Stomach (tissue), 9 donors: ENCODE results near the gene CFAP70. TPM values are rescaled to one million over a fixed set of nuclear protein-coding genes. Genes with fewer than 3 reads are reported as not detected.

Source experiments
- DNase-seq, 2 donors: peaks; one replicate each; pipeline versions ENCODE4 v3.0.0 to v3.0.0-alpha.2; 2013 to 2019
- H3K27ac ChIP-seq, 5 donors: fragments of 200-600 bp in 4 of 5; sonication (generic) in 4 of 5; one replicate each; pipeline ENCODE4 v1.5.1; 2013 to 2019; ENCODE audit warnings: mild to moderate bottlenecking in 1 of 5, moderate library complexity in 1 of 5
- H3K27me3 ChIP-seq, 3 donors: fragments of 200-600 bp; sonication (generic); one replicate each; pipeline ENCODE4 v1.5.1; 2017 to 2019; ENCODE audit warnings: mixed run types in 1 of 3
- H3K36me3 ChIP-seq, 4 donors: fragments of 200-600 bp; sonication (generic); 1 replicate in 3 of 4; 2 replicates in 1 of 4; pipeline ENCODE4 v1.5.1; 2016 to 2019
- H3K4me1 ChIP-seq, 4 donors: fragments of 200-600 bp; sonication (generic); one replicate each; pipeline ENCODE4 v1.5.1; 2016 to 2019
- H3K4me3 ChIP-seq, 4 donors: fragments of 200-600 bp; sonication (generic) in 3 of 4; one replicate each; pipeline ENCODE4 v1.5.1; 2016 to 2019; ENCODE audit warnings: mild to moderate bottlenecking in 1 of 4
- H3K9me3 ChIP-seq, 4 donors: fragments of 200-600 bp; sonication (generic); one replicate each; pipeline ENCODE4 v1.5.1; 2016 to 2019
- EP300 ChIP-seq: sonication (generic); formaldehyde crosslinking; IDR thresholded peaks from one replicate; pipeline ENCODE4 v1.6.1; 2017; ENCODE audit warnings: antibody characterized with exemption
- POLR2A ChIP-seq, 4 donors: fragments of 450-650 bp; IDR thresholded peaks; one replicate each; pipeline ENCODE4 v1.6.1; 2016; ENCODE audit warnings: antibody characterized with exemption in 4 of 4, control low read depth in 2 of 4, mild to moderate bottlenecking in 1 of 4, moderate library complexity in 1 of 4
- POLR2AphosphoS5 ChIP-seq, 3 donors: sonication (generic); formaldehyde crosslinking; IDR thresholded peaks; one replicate each; pipeline ENCODE4 v1.6.1; 2016; ENCODE audit warnings: antibody characterized with exemption in 3 of 3
- WGBS, 5 donors: extraction: QIAGEN DNeasy Blood & Tissue Kit in 3 of 5; methylation state at CpG; one replicate each; pipeline versions ENCODE4 v1.1.5 to v1.1.7; 2013 to 2018; 5-methylcytosine and 5-hydroxymethylcytosine counted together
- intact Hi-C: fragments of 100-400 bp; cut with DNase I; formaldehyde crosslinking; loops from one replicate; pipeline ENCODE4 v1.15.1; 2023; ENCODE audit warnings: low total_unique reads
- polyA plus RNA-seq, 3 donors: library from polyadenylated mRNA; stranded (reverse); fragments of 200-250 nt; gene quantifications; one replicate each; pipeline ENCODE4 v1.2.3, GENCODE V29; 2013
- total RNA-seq, 5 donors: library from RNA; depleted of rRNA; stranded (reverse); fragments of >200 nt; gene quantifications; one replicate each; pipeline versions ENCODE4 v1.1.0 to v1.2.3, GENCODE V29; 2014 to 2016
- TF ChIP-seq, protein P1 (sequence below), 7 experiments: fragments of 450-650 bp in 4 of 7; fragments of 200-600 bp in 3 of 7; sonication (generic) in 3 of 7; IDR thresholded peaks; one replicate each; pipeline ENCODE4 v1.5.1; 2016 to 2019; ENCODE audit warnings: antibody characterized with exemption in 7 of 7, control low read depth in 2 of 7, mild to moderate bottlenecking in 1 of 7
- donor health status: healthy with polysubstance abuse.
- donor health status: Bipolar disorder and iron deficiency.
- donor health status: healthy.

CFAP70 gene
- total and polyA plus RNA-seq, 8 donors, result 0.29 to 9.0 (median 2.0) TPM

DNA sequence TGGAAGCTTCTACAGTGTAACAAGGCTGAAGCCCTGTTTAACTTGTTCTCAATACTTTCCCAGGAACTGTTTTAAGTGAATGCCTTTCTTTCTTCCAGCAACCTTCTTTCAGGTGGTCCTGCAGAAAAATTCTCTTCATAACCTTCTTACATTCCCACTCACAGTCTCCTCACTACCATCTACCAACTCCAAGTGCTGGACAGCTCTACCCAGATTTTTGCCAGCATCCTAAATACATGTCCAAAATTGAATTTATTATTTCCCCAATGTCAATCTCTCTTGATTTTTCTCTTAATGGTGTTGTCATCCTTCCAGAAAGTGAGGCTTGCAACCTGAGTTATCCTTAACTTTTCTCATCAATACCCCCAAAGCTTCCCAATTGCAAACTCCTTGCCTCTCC is 48.2 kb downstream of the CFAP70 start:
- TF ChIP-seq POLR2A (IDR thresholded peaks at IDR 0.05), result no peak
- TF ChIP-seq, protein P1, sequence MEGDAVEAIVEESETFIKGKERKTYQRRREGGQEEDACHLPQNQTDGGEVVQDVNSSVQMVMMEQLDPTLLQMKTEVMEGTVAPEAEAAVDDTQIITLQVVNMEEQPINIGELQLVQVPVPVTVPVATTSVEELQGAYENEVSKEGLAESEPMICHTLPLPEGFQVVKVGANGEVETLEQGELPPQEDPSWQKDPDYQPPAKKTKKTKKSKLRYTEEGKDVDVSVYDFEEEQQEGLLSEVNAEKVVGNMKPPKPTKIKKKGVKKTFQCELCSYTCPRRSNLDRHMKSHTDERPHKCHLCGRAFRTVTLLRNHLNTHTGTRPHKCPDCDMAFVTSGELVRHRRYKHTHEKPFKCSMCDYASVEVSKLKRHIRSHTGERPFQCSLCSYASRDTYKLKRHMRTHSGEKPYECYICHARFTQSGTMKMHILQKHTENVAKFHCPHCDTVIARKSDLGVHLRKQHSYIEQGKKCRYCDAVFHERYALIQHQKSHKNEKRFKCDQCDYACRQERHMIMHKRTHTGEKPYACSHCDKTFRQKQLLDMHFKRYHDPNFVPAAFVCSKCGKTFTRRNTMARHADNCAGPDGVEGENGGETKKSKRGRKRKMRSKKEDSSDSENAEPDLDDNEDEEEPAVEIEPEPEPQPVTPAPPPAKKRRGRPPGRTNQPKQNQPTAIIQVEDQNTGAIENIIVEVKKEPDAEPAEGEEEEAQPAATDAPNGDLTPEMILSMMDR (IDR thresholded peaks at IDR 0.05), result no peak
- TF ChIP-seq POLR2AphosphoS5 (IDR thresholded peaks at IDR 0.05), result no peak
- no peak for TF ChIP-seq EP300
- Histone ChIP-seq H3K36me3 (peaks cover 0 to 18% (median 0%) of the 10 kb centered on the region in 4 donors), H3K27me3 (no peaks in the 10 kb centered on the region), H3K4me3 (no peak overlapping the region), H3K9me3 (peaks cover 0 to 19% (median 11%) of the 10 kb centered on the region in 4 donors), H3K4me1 (no peaks in the 10 kb centered on the region), H3K27ac (no peak overlapping the region)
- intact Hi-C loops, result no loop called here
- no peak for DNase-seq

DNA sequence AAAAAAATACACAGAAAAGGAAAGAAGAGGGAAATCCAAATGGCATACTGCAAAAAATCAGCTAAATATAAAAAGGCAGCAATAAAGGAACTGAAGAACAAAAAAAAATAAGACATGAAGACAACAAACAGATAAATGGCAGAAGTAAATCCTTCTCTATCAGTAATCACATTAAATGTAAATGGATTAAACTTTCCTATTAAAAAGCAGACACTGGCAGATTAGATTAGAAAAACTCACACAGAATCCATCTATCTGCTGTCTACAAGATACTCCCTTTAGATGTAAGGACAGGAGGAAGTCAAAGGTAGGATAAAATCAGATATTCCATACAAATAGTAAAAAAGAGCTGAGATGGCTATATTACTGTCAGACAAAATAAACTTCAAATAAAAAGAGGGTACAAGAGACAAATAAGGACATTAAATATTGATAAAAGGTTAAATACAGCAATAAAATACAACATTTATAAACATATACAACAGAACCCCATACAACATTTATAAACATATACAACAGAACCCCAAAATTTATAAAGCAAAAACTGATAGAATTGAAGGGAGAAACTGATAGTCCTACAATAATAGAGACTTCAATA is 51.4 kb downstream of the CFAP70 start:
- intact Hi-C loops, result no loop called here
- H3K4me3 ChIP-seq, result no peak overlapping the region
- H3K9me3 ChIP-seq, result peaks cover 0 to 19% (median 11%) of the 10 kb centered on the region in 4 donors
- TF ChIP-seq, protein P1 (IDR thresholded peaks at IDR 0.05), result no peak
- TF ChIP-seq POLR2AphosphoS5 (IDR thresholded peaks at IDR 0.05) (no peak), EP300 (no peak), POLR2A (IDR thresholded peaks at IDR 0.05) (no peak)
- H3K27me3 ChIP-seq, result no peaks in the 10 kb centered on the region
- no peak overlapping the region for H3K27ac ChIP-seq
- H3K36me3 ChIP-seq, result peaks cover 0 to 18% (median 0%) of the 10 kb centered on the region in 4 donors
- DNase-seq, result no peak
- H3K4me1 ChIP-seq, result no peaks in the 10 kb centered on the region

DNA sequence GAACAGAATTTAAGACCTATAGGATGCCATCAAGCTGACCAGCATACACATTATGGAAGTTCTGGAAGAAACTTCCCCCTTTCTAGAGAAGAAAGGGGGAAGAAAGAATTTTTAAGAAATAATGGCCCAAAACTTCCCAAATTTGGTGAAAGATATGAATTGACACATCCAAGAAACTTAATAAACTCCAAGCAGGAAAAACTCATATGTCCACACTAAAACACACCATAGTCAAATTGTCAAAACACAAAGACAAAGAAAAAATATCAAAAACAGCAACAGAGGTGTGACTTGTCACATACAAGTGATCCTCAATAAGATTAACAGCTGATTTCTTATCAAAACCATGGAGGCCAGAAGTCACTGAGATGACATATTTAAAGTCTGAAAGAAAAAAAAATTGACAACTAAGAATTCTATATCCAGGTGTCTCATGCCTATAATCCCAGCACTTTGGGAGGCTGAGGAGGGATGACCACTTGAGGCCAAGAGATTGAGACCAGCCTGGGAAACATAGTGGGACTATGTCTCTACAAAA is 52.4 kb downstream of the CFAP70 start:
- intact Hi-C loops, result no loop called here
- TF ChIP-seq, protein P1 (IDR thresholded peaks at IDR 0.05), result no peak
- TF ChIP-seq POLR2A (IDR thresholded peaks at IDR 0.05), result no peak
- Histone ChIP-seq H3K27ac (no peak overlapping the region), H3K36me3 (peaks cover 0 to 10% (median 0%) of the 10 kb centered on the region in 4 donors), H3K4me3 (no peak overlapping the region), H3K27me3 (no peaks in the 10 kb centered on the region), H3K9me3 (peaks cover 0 to 19% (median 11%) of the 10 kb centered on the region in 4 donors), H3K4me1 (no peaks in the 10 kb centered on the region)
- no peak for DNase-seq

DNA sequence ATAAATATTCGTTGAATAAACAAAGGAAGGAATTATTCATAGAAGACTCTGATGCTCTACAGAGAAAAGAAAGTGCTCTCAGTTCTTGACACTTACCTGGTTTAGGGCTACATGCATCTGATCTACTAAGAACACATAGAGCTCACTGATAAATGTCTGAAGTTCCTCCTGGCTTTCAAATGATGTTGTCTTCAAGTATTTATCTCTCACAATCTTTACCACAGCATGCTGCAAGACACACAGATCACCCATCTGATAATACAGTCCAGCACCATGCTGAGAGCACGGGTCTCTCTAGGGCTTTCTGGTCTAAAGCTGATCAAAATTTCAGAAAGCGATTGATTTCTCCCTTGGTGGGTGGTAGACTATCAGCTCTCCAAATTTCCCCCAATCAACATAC is 61.7 kb downstream of the CFAP70 start:
- WGBS, 5 donors, result 70 to 80% (median 77%) methylated on average over 3 of the region's 3 CpGs

More for the DNA sequence above, 61.7 kb downstream of the CFAP70 start:
- no peaks in the 10 kb centered on the region for H3K36me3 ChIP-seq
- no peak overlapping the region for H3K4me3 ChIP-seq
- H3K27ac ChIP-seq, result no peak overlapping the region
- DNase-seq, result no peak
- no peaks in the 10 kb centered on the region for H3K4me1 ChIP-seq
- no peaks in the 10 kb centered on the region for H3K9me3 ChIP-seq
- intact Hi-C loops, result no loop called here
- no peaks in the 10 kb centered on the region for H3K27me3 ChIP-seq
- TF ChIP-seq POLR2AphosphoS5 (IDR thresholded peaks at IDR 0.05) (no peak), POLR2A (IDR thresholded peaks at IDR 0.05) (no peak), EP300 (no peak)
- TF ChIP-seq, protein P1 (IDR thresholded peaks at IDR 0.05), result no peak
